ENCODE measurements around the gene EPN3.

EPN3 gene

GRCh38 chr17:50535407-50535806, 2.9 kb downstream of the EPN3 start:
- no peak for DNase-seq

- DNase-seq = no peak
These were observed 4.4 kb downstream of the EPN3 start for GRCh38 chr17:50536683-50537646.

DNA sequence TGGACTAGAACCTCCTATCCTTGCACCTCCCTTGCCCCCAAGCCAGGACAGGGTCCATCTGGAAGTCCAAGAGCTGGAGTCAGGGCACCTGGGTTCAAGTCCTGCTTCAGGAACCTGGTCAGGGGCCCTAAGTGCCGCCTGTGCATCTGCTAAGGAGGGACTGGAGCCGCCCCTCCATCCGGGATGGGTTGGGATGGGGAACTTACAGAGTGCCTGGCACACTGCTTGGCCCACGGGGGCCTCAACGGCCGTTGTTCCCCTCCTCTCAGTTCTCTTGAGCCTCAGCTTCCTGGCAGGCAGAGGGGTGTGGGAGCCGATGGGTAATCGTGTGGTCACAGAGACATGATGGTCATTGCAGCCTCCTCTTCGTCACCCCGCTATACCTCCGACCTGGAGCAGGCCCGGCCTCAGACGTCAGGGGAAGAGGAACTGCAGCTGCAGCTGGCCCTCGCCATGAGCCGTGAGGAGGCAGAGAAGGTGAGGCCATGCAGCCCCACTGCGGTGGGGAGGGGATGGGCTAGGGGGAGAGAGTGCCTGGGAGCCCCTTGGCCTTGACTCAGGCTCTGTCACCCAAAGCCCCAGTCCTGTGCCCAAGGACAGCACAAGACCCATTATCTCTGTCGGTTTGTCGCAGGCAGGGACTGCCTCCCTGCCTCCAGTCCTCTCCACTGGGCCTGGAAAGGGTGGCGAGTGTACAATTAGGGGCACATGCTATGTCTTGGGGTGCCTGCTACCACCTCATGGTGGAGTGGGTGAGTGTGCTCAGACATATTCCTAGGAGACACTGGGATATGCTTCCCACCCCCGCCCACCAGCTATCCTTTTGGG, 5.4 kb downstream of the EPN3 start:
- no peak for DNase-seq

DNA sequence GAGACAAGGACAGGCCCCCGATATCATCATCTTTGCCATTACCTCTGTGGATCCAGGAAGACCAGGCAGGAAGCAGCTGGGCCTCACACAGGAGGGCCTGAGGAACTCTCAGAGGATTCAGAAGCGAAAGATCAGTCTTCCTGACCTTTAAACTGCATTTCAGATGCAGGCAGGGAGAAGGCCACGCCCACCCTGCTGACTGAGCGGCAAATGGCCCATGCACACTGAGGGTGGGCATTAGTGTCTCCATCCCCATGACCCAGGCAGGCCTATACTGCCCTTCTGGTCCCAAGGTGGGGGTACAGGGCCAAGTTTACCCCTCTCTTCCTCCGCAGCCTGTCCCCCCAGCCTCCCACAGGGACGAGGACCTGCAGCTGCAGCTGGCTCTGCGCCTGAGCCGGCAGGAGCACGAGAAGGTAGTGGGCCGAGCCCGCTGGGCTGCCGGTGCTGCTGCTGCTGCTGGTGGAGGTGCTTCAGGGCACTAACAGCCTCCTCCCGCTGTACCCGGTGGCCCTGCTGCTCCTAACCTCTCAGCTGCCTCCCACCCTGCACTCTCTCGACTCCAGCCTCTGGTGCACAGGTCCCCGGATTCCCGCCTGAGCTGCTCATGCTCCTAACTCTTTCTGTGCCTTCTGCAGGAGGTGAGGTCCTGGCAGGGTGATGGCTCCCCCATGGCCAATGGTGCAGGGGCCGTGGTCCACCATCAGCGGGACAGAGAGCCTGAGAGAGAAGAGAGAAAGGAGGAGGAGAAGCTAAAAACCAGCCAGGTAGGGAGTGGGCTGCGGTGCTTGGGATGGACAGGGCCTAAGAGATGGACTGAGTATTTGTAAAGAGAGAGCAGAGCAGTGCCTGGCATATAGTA, 6.2 kb downstream of the EPN3 start:
- no peak for DNase-seq

GRCh38 chr17:50539762-50540559, 7.4 kb downstream of the EPN3 start:
- no peak for DNase-seq

- no peak for DNase-seq
These were observed 8.2 kb downstream of the EPN3 start for GRCh38 chr17:50540560-50541401.

- no peak for DNase-seq
These were observed 8.8 kb downstream of the EPN3 start for GRCh38 chr17:50541402-50541715.

GRCh38 chr17:50541716-50542688, 9.5 kb downstream of the EPN3 start:
- peak; percentile 85 for DNase-seq

DNA sequence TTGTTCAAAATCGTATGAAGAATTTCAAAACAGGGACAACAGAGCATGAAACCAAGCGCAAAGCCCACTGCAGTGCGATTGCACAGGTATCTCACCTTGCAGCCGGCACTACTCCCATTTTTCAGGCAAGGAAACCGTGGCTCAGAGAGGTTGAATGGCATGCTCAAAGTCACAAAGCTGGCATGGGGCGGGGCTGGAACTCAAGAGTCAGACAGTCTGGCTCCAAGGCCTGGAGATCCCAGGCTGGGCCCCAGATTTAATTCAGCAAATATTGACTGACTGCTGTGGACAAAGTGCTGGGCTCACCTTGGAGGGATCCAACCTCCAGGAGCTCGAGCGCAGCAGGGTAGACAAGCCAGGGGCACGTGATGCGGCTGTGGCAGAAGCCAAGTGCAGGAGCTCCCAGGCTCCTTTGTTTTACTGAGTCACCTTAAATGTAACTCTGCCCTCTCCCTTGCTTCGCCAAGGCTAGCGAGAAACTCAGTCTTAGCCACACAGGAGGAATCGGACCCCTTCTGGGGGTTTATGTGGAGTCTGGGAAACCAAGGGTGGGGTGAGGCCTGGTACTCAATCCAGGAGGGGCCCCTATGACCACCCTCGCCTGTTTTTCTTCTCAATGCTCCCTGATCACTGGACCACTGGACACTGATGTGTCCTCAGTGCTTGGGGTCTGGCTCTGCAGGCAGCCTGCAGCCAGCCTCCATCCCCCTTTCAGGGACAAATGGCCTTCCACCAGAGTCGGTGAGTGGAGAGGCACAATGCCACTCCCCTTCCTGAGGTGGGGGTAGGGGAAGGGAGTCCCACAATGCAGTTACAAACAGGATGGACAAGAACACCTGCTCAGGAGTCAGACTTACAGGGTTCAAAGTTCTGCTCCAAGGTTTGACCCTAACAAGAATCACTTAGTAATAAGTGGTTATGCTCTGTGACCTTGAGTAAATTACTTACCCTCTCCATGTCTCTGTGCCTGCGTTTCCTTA, 10.6 kb downstream of the EPN3 start:
- no peak for DNase-seq

GRCh38 chr17:50544516-50544915, 12.0 kb downstream of the EPN3 start:
- DNase-seq = no peak

GRCh38 chr17:50545311-50545710, 12.8 kb downstream of the EPN3 start:
- DNase-seq = no peak

DNA sequence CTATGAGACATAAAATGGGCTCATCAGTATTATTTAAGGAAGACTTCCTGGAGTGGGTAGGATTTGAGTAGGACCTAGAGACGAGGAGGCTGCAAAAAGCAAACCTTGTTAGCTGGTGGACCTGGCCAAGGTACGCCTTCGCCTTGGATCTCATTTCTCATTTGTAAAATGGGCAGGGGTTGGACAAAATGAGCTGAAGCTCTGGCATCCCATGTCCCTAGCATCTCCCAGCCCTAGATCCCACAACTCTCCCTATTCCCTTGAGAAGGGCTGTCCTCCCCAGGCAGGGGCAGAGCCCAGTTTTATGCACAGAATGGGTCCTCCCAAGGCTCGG, 14.1 kb downstream of the EPN3 start:
- no peak for DNase-seq

- DNase-seq = peak; percentile 87
These were observed 14.7 kb downstream of the EPN3 start, which contains the start of gene SPATA20 for GRCh38 chr17:50547035-50547735. Gene SPATA20, plus strand, starts transcription at chr17:50547174. Its CDS starts 35 bp downstream, at chr17:50547209.

- DNase-seq = no peak
These were observed 15.2 kb downstream of the EPN3 start for GRCh38 chr17:50547736-50548083.

DNA sequence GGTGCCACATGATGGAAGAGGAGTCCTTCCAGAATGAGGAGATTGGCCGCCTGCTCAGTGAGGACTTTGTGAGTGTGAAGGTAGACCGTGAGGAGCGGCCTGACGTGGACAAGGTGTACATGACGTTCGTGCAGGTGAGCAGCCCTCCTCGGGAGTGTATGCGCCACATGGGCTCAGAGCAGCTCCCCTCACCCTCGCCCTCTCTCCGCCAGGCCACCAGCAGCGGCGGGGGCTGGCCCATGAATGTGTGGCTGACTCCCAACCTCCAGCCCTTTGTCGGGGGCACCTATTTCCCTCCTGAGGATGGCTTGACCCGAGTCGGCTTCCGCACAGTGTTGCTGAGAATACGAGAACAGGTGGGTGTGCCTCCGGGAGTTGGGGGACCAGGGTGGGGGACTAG, 16.3 kb downstream of the EPN3 start:
- DNase-seq = no peak

DNA sequence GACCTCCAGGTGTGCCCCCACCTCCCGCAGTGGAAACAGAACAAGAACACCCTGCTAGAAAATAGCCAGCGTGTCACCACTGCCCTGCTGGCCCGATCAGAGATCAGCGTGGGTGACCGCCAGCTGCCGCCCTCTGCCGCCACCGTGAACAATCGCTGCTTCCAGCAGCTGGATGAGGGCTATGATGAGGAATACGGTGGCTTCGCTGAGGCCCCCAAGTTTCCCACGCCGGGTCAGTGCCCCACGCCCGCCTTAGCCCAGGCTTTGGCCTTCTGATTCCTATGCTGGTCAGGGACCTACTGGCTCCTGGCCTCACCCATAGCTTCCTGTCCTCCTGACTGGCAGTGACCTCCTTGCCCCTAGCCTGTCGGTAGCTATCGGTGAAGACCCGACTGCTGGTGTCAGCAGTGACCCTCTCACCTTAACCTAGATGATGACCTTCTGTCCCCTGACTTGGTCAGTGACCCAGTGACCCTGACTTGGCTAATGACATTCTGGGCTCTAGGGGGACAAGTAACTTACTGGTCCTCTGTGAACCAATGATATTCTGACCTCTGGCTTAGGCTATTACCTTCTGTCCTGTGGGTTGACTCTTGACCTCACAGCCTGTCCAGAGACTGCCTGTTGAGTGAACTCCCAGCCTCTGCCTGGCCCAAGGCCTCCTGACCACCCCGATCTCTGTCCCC, 16.9 kb downstream of the EPN3 start:
- DNase-seq = no peak

DNA sequence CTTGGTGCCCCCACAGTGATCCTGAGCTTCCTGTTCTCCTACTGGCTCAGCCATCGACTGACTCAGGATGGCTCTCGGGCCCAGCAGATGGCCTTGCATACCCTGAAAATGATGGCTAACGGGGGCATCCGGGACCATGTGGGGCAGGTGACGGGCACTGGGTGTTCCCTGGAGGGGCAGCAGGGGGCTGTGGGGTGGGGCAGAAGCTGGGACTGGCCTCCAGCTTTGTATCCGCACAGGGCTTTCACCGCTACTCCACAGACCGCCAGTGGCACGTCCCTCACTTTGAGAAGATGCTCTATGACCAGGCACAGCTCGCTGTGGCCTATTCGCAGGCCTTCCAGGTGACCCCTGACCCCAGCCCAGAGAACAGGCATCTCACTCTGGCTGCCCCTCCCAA, 17.4 kb downstream of the EPN3 start:
- no peak for DNase-seq

Measured in activated naive CD4-positive, alpha-beta T cell treated with anti-CD3 and anti-CD28 coated beads, Interleukin-2, amount 50 U/mL, for 16 hours (primary cell).